Activated T-cell treated with anti-CD3 and anti-CD28 coated beads for 24 hours (primary cell): ENCODE results near the gene FNBP1.

Experiments used
- DNase-seq: peaks from one replicate; pipeline ENCODE4 v3.0.0-alpha.2; 2020; ENCODE audit warnings: low read depth

Gene FNBP1

DNA sequence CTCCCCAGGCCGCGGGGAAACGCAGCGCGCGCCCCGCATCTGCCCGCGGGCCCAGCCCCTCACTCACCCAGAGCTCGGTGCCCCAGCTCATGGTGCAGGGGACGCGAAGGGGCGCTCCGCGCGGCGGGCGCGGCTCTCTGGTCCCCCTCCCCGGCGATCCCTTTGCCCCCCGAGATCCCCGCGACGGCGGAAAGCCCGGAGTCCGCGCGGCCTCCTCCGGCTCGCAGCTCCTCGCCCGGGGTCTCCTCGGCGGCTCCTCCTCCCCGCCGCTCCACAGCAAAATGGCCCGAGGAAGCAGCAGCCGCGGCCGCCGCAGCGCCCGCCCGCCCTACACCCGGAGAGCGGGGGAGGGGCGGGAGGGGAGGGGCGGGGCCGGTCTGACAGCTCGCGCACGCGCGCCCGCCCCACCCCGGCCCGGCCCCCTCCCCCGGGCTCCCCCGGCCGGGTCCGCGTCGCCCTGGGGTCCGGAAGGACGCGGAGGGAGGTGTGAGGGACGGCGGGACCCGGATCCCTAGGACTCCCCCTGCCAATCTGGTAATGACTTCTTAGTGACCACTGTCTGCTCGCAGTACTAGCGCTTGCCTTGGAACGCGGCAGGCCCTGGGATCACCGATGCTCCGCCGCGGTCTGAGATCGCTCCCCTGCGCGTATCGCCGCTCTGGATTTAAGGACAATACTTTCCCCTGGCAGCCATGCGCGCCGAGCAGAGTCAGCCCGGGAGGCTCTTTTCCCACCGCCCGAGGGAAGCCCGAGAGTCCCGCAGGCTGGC, at the start of gene FNBP1:
FNBP1 (minus strand) TSS at position 305 of the 769 bp plus-strand sequence; CDS start at position 91, 214 bp downstream.
- peak; percentile 74 for DNase-seq

DNA sequence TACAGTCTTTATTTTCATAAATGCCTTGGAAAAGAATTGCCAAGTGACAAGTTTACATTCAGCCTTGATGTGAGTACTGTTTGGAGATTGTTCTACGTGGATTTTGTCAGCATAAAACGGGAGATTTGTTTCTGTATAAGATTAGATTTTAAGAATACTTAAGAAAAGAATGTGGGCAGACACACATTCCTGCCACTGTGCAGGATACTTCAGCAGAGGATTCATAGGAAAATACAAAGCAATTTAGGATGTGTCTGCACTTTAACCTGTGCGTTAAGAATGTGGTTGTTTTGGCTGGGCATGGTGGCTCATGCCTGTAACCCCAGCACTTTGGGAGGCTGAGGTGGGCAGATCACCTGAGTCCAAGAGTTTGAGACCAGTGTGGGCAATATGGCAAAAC, 47.9 kb upstream of the FNBP1 start:
- no peak for DNase-seq

DNA sequence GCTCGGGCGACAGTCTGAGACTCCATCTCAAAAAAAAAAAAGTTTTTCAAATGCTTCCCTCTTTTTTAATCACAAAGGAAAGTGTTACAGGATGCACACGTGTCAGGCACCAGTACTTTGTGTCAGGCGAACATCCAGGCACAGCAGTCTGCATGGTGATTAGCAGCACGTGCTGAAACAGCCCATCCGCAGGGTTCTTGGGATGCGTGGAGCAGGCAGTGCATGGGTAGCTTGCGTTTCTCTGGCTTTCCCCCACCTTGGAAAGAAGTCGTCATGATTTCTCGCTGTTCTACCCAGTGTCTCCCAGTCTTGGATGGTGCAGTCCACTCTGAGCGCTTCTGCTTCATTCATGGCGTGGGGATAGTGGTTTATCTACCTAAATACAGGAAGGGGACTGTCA, 46.2 kb upstream of the FNBP1 start:
- DNase-seq: no peak

DNA sequence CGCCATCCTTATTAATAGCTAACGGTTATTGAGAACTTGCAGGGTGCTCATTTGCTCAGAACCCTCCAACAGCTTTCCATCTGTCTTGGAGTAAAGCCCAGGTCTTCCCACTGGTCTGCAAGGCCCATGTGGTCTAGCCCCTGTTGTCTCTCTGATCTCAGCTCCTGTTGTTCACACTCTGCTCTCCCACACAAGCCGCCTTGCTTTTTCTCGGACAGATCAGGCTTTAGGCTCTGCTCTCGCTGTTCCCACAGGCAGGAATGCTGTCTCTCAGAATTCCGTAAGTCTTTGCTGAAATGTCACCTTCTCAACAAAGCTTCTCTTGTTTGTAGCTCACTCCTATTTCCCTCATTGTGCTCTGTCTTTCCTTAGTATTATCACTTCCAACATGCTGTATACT, 45.1 kb upstream of the FNBP1 start:
- DNase-seq: no peak

DNA sequence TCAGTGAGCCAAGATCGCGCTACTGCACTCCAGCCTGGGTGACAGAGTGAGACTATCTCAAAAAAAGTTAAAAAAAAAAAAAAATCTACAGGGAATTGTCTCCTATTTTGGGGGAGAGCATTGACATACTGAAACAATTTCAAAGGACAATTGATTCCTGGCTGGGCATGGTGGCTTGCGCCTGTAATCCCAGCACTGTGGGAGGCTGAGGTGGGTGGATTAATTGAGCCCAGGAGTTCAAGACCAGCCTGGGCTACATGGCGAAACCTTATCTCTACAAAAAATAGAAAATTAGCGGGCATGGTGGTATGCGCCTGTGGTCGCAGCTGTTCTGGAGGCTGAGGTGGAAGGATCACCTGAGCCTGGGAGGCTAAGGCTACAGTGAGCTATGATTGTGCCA, 41.3 kb upstream of the FNBP1 start:
- no peak for DNase-seq

DNA sequence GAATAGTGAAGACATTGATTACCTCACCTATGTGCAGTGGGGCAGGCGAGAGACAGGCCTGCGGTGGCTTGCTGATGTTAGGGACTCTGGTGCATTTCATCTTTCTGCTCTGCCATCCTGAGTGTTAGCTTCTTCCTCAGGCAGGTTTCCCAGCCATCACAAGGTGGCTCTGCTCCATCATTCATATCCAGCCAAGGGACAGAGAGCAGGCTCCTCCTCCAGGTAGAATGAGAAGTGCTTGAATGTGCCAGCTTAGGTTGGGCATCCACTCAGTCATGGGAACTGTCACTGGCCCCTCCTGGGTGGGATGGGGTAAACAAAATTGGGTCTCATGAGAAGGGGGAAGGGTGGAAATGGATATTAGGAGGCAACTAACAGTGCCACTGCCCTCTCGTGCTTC, 35.6 kb upstream of the FNBP1 start:
- no peak for DNase-seq

DNA sequence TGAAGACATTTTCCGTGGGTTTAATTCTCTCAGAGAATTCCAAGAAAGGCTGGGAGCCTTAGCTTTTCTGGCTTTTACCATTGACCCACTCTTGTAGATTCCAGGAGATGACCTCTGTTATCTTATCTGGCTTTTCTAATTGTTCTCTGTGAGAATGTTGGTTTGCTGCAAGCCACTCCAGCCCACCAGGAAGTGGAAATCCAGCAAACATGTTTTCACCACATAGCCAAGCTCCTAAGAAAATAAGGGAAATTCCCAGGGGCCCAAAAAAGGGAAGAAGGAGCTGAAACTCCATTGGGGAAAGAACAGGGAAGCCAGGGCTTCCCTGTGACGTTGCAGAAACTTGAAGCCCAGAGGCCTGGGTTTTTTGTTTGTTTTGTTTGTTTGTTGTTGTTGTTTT, 30.4 kb upstream of the FNBP1 start:
- no peak for DNase-seq

DNA sequence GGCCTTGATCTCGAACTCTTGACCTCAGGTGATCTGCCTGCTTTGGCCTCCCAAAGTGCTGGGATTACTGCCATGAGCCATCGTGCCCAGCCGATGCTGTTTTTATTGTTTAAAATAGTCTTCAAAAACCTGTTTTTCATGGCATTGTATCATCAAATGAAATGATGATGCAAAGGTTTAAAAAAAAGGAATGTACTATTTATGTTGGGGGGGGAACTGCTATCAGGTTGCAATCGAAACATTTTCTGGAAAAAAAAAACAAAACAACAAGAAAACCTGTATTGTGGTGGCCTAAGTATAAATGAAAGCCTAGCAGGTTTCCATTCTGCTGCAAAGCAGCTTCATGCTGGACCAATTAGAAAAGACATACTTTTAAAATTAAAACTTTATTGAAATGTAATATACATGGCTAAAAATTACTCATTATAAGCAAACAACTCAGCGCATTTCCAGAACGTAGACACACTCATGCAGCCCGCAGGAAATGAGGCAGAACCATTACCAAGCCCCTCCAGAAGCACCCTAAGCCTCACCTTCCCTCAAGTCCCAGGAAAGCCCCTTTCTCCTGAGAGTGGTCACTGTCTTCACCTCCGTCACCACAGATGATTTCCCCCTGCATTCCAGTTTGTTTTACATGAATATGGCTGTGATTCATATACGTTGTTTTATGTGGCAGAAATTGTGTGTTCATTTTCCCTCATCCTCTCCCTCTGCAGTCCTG, 29.7 kb upstream of the FNBP1 start:
- DNase-seq: no peak

DNA sequence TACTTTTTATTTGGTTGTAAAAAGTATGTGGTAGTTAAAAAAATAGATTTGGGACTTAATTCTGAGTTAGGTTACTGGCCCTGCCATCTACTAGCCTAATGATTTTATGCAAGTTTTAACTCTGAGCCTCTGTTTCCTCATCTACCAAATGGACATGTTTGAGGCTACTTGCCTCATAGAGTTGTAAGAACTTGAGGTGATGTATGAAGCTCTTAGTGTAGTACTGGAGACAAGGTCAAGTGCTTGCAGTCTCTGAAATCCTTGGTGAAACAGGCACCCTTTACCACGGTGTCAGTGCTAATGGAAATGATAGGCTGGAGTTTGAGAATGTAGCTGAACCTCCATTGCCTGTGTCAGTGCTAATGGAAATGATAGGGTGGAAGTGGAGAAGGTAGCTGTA, 26.1 kb upstream of the FNBP1 start:
- no peak for DNase-seq

DNA sequence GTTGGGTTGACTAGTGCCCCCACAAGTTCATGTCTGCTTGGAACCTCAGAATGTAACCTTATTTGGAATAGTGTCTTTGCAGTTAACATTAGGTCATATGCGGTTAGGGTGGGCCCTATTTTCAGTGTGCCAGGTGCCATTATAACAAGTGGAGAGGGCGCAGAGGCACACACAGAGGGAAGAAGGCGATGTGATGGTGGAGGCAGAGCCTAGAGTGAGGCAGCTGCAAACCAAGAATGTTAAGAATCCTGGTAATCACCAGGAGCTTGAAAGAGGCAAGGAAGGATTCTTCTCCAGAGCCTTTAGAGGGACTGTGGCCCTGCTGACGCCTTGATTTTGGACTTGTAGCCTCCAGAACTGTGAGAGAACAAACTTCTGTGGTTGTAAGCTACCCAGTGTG, 21.6 kb upstream of the FNBP1 start:
- DNase-seq: no peak

DNA sequence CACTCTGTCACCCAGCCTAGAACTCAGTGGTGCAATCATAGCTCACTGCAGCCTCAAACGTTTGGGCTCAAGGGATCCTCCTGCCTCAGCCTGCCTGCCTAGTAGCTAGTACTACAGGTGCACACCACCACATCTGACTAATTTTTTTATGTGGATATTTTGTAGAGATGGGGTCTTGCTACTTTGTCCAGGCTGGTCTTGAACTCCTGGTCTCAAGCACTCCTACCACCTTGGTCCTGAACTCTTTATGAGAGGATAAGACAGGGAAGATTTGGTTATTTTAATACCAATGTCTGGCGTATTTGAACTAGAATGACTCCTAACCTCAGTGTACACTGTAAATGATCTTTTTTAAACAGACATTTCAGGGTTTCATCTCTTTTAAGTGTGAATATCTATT, 19.8 kb upstream of the FNBP1 start:
- DNase-seq: no peak

DNA sequence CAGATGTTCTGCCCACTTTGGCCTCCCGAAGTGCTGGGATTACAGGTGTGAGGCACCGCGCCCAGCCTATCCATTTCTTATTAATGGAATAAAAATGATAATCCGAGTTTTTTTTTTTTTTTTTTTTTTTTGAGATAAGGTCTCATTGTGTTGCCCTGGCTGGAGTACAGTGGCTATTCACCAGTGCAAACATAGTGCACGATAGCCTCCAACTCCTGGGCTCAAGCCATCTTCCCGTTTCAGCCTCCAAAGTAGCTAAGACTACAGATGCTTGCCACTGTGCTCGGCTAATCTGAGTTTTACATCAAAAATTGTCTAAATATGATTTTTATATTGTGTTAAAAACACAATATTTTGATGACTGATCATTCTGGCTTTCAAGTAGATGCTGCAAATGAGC, 17.3 kb upstream of the FNBP1 start:
- no peak for DNase-seq

DNA sequence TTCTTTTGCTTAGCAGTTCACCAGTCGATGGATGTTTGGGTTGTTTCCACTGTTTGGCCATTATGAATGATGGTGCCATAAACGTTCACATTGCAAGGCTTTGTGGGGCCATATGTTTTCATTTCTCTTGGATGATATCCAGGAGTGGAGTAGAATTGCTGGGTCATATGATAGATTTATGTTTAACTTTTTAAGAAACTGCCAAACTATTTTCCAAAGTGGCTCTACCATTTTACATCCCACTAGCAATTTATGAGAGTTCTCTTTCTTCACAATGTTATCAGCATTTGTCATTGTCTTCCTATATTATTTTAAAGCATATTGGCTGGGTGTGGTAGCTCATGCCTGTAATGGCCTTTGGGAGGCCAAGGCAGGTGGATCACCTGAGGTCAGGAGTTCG, 15.9 kb upstream of the FNBP1 start:
- no peak for DNase-seq

DNA sequence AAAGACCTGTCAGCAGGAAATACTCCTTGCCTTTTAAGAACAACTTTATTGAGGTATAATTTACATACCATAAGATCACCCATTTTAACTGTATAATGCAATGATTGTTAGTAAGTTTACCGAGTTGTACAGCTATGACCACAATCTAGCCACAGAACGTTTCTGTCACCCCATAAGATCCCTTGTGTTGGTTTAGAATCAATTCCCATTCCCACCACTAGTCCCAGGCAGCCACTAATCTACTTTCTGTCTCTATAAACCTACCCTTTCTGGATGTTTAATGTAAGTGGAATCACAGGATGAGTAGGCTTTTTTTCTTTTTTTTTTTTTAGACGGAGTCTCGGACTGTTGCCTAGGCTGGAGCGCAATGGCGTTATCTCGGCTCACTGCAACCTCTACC, 15.2 kb upstream of the FNBP1 start:
- DNase-seq: no peak

DNA sequence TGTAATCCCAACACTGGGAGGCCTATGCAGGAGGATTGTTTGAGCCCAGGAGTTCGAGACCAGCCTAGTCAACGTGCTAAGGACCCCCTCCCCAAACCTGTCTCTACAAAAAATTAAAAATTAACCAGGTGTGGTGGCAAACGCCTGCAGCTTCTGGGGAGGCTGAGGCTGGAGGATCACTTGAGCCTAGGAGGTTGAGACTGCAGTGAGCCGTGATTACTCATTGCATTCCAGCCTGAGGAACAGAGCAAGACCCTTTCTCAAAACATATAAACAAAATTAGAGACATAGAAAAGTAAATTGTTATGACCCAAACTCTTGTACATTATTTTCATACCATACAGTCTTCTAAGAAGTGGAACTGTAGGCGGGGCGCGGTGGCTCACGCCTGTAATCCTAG, 11.8 kb upstream of the FNBP1 start:
- no peak for DNase-seq

DNA sequence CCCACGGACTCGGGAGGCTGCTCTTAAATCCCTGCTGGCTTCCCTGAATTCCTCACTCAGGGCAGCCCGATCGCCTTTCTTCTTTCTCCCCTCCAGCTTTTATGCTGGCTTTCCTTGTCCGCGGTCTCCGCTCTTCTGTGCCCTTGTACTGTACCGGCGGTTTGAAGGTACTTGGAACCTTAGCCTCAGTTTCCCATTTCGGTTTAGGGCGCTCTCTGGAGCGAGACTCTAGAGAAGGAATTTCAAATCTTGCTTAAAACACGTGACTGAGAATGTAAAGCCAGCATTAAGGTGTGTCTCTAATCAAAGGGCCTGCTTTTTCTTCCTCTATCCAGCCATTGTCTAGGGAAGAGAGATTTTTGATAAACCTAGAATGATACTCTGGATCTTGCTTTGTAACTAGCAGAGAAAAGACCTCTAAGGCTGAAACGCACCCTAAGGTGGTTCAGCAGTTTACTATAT, 11.4 kb upstream of the FNBP1 start:
- DNase-seq: no peak

DNA sequence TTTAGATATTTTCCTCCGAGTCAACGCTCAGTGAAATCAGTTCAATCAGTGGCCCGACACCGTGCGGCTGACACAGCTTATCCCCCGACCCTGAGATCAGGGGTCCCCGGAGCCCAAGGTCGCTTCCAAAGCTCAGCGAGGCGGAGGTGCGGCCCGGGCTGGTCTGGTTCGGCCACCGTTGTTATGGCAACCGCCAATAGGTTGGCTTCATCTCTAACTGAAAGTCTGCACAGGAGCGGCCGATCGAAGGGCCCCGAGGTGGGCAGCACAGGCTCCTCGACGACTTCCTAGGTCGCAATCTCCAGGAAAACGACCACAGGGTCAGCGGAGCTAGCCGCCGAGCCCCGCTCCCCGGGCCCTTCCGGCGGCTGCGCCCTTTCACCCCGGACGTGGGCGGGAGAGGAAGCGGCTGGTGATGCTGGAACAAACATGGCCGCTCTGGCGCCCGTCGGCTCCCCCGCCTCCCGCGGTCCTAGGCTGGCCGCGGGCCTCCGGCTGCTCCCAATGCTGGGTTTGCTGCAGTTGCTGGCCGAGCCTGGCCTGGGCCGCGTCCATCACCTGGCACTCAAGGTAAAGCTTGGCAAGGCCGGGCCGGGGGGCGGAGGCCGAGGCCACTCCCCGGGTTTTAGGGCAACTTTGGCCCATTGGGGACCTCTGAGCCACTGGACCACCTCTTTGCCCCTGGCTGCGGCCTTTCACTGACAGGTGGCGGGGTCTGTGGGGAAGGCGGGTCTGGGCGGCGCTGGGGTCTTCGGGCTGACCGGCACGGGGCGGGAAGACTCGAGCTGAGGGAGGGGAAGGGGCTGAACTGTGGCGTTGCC, 10.7 kb upstream of the FNBP1 start, which contains the start of gene GPR107:
GPR107 (plus strand) TSS at position 403 of the 821 bp plus-strand sequence; CDS start at position 430, 27 bp downstream.
- peak; percentile 72 for DNase-seq

DNA sequence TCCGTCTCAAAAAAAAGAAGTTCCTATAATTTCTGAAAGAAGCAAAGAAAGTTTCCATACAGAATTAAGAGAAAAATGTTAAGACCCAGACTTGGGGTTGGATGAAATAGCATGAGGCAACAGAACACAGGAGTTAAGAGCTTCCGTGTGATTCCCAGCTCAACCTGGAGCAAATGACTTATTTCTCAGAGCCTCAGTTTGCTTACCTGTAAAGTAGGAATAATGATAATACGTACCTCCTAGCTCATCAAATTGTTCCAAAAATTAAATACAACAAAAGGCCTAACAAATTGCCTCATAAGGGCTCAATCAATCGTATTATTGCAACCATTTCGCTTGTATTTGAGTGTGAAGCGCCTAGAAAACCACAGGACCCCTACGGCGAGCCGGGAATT, 10.1 kb upstream of the FNBP1 start:
- no peak for DNase-seq

DNA sequence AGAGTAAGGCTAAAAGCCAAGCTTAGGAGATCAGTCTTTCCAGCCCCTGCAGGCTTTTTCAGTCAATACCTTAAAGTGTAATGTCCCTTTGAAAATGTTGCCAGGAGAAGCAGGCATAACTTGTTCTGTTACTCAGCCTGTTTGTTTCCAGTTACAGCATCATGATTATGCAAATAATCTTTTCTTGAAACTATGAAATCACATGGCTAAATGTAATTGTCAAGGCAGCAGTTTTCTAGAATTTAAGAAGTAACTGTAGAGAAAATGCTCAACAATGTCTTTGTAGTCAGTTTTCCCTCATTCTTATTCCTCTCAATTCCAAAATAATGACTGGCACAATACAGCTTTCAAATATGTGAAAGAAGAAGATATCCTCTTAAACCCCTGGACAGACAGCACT, 8.9 kb upstream of the FNBP1 start:
- DNase-seq: no peak

DNA sequence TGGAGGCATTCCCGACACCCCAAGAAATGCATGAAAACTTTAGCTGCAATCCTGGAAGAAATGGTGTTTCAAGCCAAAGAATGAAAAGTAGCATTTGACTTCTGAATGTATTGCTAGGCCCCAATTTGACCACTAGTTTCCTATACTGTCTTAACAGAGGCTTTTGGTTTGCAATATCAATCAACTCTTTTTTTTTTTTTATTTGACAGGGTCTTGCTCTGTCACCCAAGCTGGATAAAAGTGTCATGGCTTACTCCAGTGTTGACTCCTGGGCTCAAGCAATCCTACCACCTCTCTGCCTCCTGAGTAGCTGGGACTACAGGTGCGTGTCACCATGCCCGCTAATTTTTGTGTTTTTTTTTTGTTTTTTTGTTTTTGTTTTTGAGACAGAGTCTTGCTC, 7.5 kb upstream of the FNBP1 start:
- DNase-seq: no peak

DNA sequence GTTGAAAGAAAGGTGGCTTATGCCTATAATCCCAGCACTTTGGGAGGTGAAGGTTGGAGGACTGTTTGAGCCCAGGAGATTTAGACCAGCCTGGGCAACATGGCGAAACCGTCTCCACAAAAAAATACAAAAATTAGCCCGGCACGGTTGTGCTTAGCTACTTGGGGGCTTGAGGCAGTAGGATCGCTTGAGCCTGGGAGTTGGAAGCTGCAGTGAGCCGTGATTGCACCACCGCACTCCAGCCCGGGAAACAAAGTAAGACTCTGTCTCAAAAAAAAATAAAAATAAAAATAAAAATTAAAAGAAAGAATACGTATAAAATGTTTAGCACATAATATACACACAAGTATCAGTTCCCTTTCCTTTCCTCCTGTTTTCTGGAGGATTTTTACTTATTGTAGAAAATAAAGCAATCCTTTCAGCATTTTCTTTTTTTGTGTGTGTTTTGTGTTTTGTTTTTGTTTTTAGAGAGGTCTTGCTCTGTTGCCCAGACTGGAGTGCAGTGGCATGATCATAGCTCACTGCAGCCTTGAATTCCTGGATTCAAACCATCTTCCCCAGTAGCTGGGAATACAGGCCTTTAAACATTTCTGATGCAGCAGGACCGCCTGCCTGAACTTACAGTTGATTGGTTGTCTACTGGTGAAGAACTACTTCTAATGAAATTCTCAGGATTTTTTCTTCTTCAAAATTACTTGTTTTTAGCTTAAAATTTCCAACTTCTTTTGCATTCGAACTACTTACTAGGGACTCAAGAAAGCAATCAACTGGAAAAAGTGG, 6.6 kb upstream of the FNBP1 start:
- no peak for DNase-seq
